NB4 (cell line): Measurements from ENCODE around the gene CDC42EP2.

Experiments used
- CTCF ChIP-seq: IDR thresholded peaks from one replicate; pipeline ENCODE4 v1.5.1; 2012; ENCODE audit warnings: low read depth, low read length
- MYC ChIP-seq: IDR thresholded peaks from 2 replicates; pipeline ENCODE4 v1.6.1; 2011; ENCODE audit warnings: low read depth, low read length
- POLR2A ChIP-seq: IDR thresholded peaks from 2 replicates; pipeline ENCODE4 v1.6.1; 2011; ENCODE audit warnings: mild to moderate bottlenecking; ENCODE audit not compliant: insufficient read length; ENCODE audit errors: extremely low read depth

DNA sequence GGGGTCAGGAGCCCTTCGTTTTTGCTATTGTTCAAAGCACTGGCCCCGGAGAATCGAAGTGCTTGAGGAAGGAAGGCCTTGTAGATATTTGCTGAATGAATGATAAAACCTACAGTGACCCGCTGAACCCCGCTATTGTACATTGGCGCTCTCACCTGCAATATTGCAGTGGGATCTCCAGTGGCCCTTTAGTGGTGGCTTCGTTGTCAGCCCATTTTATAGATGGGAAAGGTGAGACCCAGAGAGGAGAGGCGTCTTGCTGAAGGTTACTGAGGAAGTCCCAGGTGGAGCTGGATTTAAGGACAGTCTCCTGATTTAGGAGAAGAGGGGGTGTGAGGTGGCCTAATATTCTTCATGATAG lies 1.2 kb downstream of the CDC42EP2 start:
- TF ChIP-seq CTCF = no peak
- no peak for TF ChIP-seq POLR2A
- TF ChIP-seq MYC = no peak
